CD14-positive monocyte (primary cell): ENCODE data around the gene RABEP2. TPM values are rescaled to one million over a fixed set of nuclear protein-coding genes. Genes with fewer than 3 reads are reported as not detected.
"Not testable (repeated sequence)": the region's sequence is repeated elsewhere in the genome, so short reads cannot be mapped to it uniquely, and the experiment has no call there.

Source experiments
- DNase-seq, 3 donors: peaks; one replicate each; pipeline ENCODE4 v3.0.0-alpha.2; 2011 to 2022
- H2AFZ ChIP-seq: 2 replicates; pipeline ENCODE4 v1.6.0; 2012; ENCODE audit warnings: mild to moderate bottlenecking, low read depth, low read length, inconsistent platforms; ENCODE audit not compliant: insufficient read depth, poor library complexity, severe bottlenecking
- H3K27ac ChIP-seq, 2 donors: 1 replicate in 1 of 2; 2 replicates in 1 of 2; pipeline ENCODE4 v1.5.1; 2012 to 2013; ENCODE audit warnings: low read length in 2 of 2, control low read depth in 1 of 2, inconsistent platforms in 1 of 2, low read depth in 1 of 2, mild to moderate bottlenecking in 1 of 2
- H3K27me3 ChIP-seq, 2 donors: one replicate each; pipeline versions ENCODE4 v1.6.0 to v1.6.1; 2011 to 2013; ENCODE audit warnings: low read length in 2 of 2; ENCODE audit not compliant: control insufficient read depth in 2 of 2, insufficient read depth in 2 of 2
- H3K36me3 ChIP-seq, 2 donors: replicated peaks in 1 of 2; 1 replicate in 1 of 2; 2 replicates in 1 of 2; pipeline versions ENCODE4 v1.5.1 to v1.6.1; 2012 to 2013; ENCODE audit warnings: low read length in 2 of 2, control low read depth in 1 of 2, inconsistent platforms in 1 of 2, mild to moderate bottlenecking in 1 of 2; ENCODE audit not compliant: insufficient read depth in 2 of 2, control insufficient read depth in 1 of 2
- H3K4me1 ChIP-seq, 2 donors: 1 replicate in 1 of 2; 2 replicates in 1 of 2; pipeline versions ENCODE4 v1.5.1 to v1.6.1; 2012 to 2013; ENCODE audit warnings: low read length in 2 of 2, control low read depth in 1 of 2, inconsistent platforms in 1 of 2, mild to moderate bottlenecking in 1 of 2, moderate library complexity in 1 of 2; ENCODE audit not compliant: insufficient read depth in 2 of 2, control insufficient read depth in 1 of 2
- H3K4me2 ChIP-seq: replicated peaks from 2 replicates; pipeline ENCODE3; 2012; ENCODE audit warnings: low read length, moderate library complexity, mild to moderate bottlenecking; ENCODE audit not compliant: poor library complexity, severe bottlenecking; ENCODE audit errors: extremely low read depth
- H3K4me3 ChIP-seq, 3 experiments: fragments of 200-600 bp in 1 of 3; sonication (generic) in 1 of 3; replicated peaks in 1 of 3; 1 replicate in 2 of 3; 2 replicates in 1 of 3; pipeline ENCODE4 v1.5.1; 2011 to 2013; ENCODE audit warnings: low read length in 3 of 3, mild to moderate bottlenecking in 3 of 3, control low read depth in 2 of 3, low read depth in 2 of 3, inconsistent platforms in 1 of 3, moderate library complexity in 1 of 3
- H3K79me2 ChIP-seq: 2 replicates; pipeline ENCODE4 v1.6.0; 2012; ENCODE audit warnings: mild to moderate bottlenecking, control low read depth, inconsistent platforms, low read length, moderate library complexity; ENCODE audit not compliant: insufficient read depth
- H3K9ac ChIP-seq: 2 replicates; pipeline ENCODE4 v1.6.0; 2017; ENCODE audit warnings: low read length, mild to moderate bottlenecking; ENCODE audit not compliant: insufficient read depth, poor library complexity, severe bottlenecking
- H3K9me3 ChIP-seq, 2 donors: replicated peaks in 1 of 2; 1 replicate in 1 of 2; 2 replicates in 1 of 2; pipeline versions ENCODE4 v1.5.1 to v1.6.1; 2012 to 2013; ENCODE audit warnings: low read length in 2 of 2, control low read depth in 1 of 2; ENCODE audit not compliant: control insufficient read depth in 1 of 2, insufficient read depth in 1 of 2
- H4K20me1 ChIP-seq: 2 replicates; pipeline ENCODE4 v1.6.0; 2012; ENCODE audit warnings: mild to moderate bottlenecking, low read length, control low read depth, moderate library complexity; ENCODE audit not compliant: insufficient read depth
- H3K27ac Mint-ChIP-seq, 7 donors: one replicate each; pipeline ENCODE4 v1.8.0; 2020; ENCODE audit warnings: mild to moderate bottlenecking in 7 of 7, mixed read lengths in 7 of 7, moderate library complexity in 6 of 7, inconsistent platforms in 2 of 7
- H3K27me3 Mint-ChIP-seq, 3 donors: one replicate each; pipeline ENCODE4 v1.8.0; 2021 to 2022; ENCODE audit warnings: low read depth in 3 of 3, mild to moderate bottlenecking in 3 of 3, mixed read lengths in 3 of 3, moderate library complexity in 3 of 3, inconsistent platforms in 1 of 3
- H3K36me3 Mint-ChIP-seq, 2 donors: one replicate each; pipeline ENCODE4 v1.8.0; 2020; ENCODE audit warnings: mixed read lengths in 2 of 2, inconsistent platforms in 1 of 2, mild to moderate bottlenecking in 1 of 2
- H3K4me1 Mint-ChIP-seq: one replicate; pipeline ENCODE4 v1.8.0; 2020; ENCODE audit warnings: mild to moderate bottlenecking, mixed read lengths
- H3K4me3 Mint-ChIP-seq, 2 donors: one replicate each; pipeline ENCODE4 v1.8.0; 2020; ENCODE audit warnings: mild to moderate bottlenecking in 2 of 2, mixed read lengths in 2 of 2, moderate library complexity in 1 of 2
- H3K9me3 Mint-ChIP-seq, 7 donors: one replicate each; pipeline ENCODE4 v1.8.0; 2020 to 2022; ENCODE audit warnings: mixed read lengths in 7 of 7, mild to moderate bottlenecking in 6 of 7, moderate library complexity in 6 of 7, inconsistent platforms in 2 of 7
- WGBS: methylation state at CpG from one replicate; pipeline ENCODE4 v1.1.5; 2013; ENCODE audit warnings: missing lambda C conversion rate; ENCODE audit not compliant: insufficient coverage; 5-methylcytosine and 5-hydroxymethylcytosine counted together
- intact Hi-C, 2 donors: fragments of 100-400 bp; cut with micrococcal nuclease; formaldehyde crosslinking; loops; one replicate each; pipeline versions ENCODE4 v1.15.0 to v1.15.1; 2023
- polyA plus RNA-seq, 3 donors: library from polyadenylated mRNA; depleted of rRNA in 1 of 3; unstranded in 2 of 3; stranded (reverse) in 1 of 3; fragments of 300-500 nt in 2 of 3; fragments of >200 nt in 1 of 3; fragmentation: Illumina TruSeq in 2 of 3; gene quantifications; 1 replicate in 2 of 3; 2 replicates in 1 of 3; pipeline ENCODE4 v1.2.3, GENCODE V29; 2012 to 2021
- TF ChIP-seq, protein P1 (sequence below): fragments of 200-600 bp; IDR thresholded peaks from one replicate; pipeline ENCODE4 v1.8.0; 2022; ENCODE audit warnings: antibody characterized with exemption, mild to moderate bottlenecking

Gene RABEP2
- polyA plus RNA-seq, 3 donors, result 1.9 to 21.6 (median 2.5) TPM

DNA sequence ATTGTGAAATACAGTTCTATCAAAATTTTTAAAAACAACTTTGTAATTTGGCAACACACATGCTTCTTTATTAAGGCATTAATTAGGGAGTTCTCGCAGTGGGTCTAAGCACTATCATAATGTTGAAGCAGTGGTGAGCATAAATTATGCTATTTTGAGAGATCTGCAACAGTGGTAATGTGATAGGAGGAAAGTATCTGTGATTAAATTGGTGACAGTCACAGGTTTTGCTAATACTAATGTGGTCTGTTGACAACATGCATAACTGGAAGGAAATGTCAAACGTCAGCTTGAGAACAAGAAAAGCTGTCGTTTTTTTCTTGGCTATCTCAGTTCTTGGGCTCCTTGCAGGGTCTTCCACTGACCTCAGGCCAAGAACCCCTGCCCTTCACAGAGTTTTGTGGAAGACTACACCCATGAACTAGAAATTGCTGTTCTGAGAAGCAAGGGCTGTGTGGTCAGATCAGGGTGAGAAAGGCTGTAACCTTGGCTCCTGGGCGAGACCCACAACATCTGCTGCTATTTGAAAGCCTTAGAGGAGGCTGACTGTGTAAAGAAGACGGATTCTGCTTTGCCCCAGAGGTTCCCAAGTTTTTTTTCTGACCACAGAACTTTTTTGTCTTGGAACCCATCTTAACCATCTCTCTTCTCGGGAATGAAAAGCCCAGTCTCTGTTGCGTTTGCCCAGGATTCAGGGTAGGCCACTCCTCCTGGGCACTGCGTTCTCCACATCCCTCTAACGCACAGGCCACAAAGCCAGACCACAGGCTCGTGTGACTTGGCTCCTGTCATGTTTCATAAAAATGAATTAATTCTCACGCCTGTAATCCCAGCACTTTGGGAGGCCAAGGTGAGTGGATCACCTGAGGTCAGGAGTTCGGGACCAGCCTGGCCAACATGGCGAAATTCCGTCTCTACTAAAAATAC lies 32.8 kb downstream of the RABEP2 start:
- Mint-ChIP-seq H3K36me3 (no peaks in the 10 kb centered on the region), H3K9me3 (no peaks in the 10 kb centered on the region), H3K4me1 (no peaks in the 10 kb centered on the region), H3K27ac (peak overlapping the region in 1 of 7 donors; percentile 20), H3K4me3 (no peak overlapping the region), H3K27me3 (peaks cover 0 to 2% (median 1%) of the 10 kb centered on the region in 3 donors)
- no peaks in the 10 kb centered on the region for H3K9me3 ChIP-seq
- H3K27ac ChIP-seq, result no peak overlapping the region
- no peak for DNase-seq
- intact Hi-C loops, result no loop called here
- no peak overlapping the region for H3K4me2 ChIP-seq
- H2AFZ ChIP-seq, result no peak overlapping the region
- H3K9ac ChIP-seq, result no peak overlapping the region
- H3K79me2 ChIP-seq, result no peaks in the 10 kb centered on the region
- 59% methylated on average over 7 of the region's 14 CpGs for WGBS
- H3K36me3 ChIP-seq, result no peaks in the 10 kb centered on the region
- no peaks in the 10 kb centered on the region for H3K27me3 ChIP-seq
- no peaks in the 10 kb centered on the region for H3K4me1 ChIP-seq
- no peaks in the 10 kb centered on the region for H4K20me1 ChIP-seq
- TF ChIP-seq, protein P1, sequence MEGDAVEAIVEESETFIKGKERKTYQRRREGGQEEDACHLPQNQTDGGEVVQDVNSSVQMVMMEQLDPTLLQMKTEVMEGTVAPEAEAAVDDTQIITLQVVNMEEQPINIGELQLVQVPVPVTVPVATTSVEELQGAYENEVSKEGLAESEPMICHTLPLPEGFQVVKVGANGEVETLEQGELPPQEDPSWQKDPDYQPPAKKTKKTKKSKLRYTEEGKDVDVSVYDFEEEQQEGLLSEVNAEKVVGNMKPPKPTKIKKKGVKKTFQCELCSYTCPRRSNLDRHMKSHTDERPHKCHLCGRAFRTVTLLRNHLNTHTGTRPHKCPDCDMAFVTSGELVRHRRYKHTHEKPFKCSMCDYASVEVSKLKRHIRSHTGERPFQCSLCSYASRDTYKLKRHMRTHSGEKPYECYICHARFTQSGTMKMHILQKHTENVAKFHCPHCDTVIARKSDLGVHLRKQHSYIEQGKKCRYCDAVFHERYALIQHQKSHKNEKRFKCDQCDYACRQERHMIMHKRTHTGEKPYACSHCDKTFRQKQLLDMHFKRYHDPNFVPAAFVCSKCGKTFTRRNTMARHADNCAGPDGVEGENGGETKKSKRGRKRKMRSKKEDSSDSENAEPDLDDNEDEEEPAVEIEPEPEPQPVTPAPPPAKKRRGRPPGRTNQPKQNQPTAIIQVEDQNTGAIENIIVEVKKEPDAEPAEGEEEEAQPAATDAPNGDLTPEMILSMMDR, result no peak
- no peak overlapping the region for H3K4me3 ChIP-seq

DNA sequence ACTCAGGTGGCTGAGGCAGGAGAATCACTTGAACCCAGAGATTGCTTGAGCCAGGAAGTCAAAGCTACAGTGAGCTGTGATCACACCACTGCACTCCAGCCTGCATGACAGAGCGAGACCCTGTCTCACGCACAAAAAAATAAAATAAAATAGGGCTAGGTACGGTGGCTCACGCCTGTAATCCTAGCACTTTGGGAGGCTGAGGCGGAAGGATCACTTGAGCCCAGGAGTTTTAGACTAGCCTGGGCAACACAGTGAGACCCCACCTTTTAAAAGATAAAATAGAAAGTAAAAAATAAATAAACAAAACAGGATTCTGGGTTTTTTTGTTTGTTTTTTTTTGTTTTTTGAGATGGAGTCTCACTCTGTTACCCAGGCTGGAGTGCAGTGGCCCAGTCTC lies 34.7 kb downstream of the RABEP2 start:
- intact Hi-C loops, H3K4me3 Mint-ChIP-seq, H3K27me3 Mint-ChIP-seq, DNase-seq, H4K20me1 ChIP-seq, H3K27ac Mint-ChIP-seq, H3K27ac ChIP-seq, H3K36me3 ChIP-seq, H3K9me3 ChIP-seq, H3K27me3 ChIP-seq, H2AFZ ChIP-seq, H3K4me1 Mint-ChIP-seq, H3K4me2 ChIP-seq, H3K36me3 Mint-ChIP-seq, H3K9me3 Mint-ChIP-seq, H3K79me2 ChIP-seq, H3K9ac ChIP-seq, H3K4me3 ChIP-seq, H3K4me1 ChIP-seq: not testable (repeated sequence)
- WGBS, result 96% methylated on average over 4 of the region's 5 CpGs
